ENCODE measurements around the gene PCF11.

PCF11 gene

GRCh38 chr11:83156144-83156995 is 561 bp upstream of the PCF11 start:
- DNase-seq, result peak; percentile 92

GRCh38 chr11:83157594-83158356 is 844 bp downstream of the PCF11 start:
- peak; percentile 51 for DNase-seq

GRCh38 chr11:83158357-83158786 is 1.4 kb downstream of the PCF11 start:
- no peak for DNase-seq

GRCh38 chr11:83158965-83159901 is 2.3 kb downstream of the PCF11 start:
- no peak for DNase-seq

- no peak for DNase-seq
Observed at GRCh38 chr11:83159902-83160865, 3.3 kb downstream of the PCF11 start.

DNA sequence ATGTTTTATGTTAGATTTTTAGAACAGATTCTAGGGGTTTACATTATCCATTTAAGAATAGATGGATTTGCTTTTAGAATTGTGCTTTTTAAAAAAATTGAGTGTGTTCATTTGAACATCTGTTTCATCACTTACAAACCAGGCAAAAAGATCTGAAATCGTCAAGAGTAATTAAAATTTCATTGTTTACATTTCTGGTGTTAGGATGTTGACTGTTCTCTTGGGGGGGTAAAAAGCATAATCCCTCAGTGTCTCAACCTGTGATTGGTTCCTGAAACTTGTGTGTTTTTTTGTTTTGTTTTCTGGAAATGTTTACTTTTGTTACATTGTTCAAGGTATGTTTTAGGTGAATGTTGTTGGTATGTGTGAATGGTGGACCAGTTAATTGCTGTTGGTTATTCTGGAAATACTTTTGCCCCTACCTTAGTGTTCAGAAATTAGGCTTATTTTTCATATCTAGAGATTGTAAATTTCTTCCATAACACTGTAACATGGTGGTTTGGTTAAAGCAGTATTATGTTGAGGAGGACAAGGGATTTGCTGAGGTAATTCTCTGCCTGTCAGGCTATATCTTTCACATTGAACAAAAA is 4.8 kb downstream of the PCF11 start:
- no peak for DNase-seq

DNA sequence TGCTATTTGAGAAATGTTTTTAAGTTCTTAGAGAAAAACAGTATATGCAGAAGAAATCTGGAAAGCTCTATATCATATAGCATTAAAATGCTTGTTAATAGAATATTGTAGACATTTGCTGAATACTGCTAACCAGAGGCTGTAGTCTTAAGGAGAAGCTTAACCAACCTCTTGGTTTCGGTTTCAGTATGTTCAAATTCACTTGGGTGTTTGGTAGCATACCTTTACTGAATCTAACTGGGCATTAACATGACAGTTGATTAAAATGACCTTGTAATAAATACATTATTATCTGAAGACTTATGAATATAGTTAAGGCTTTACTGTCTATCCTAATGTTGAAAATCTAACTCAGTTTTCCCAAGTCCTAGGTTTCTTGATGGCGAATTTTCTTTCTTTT is 5.4 kb downstream of the PCF11 start:
- DNase-seq, result no peak

- DNase-seq, result no peak
Observed at GRCh38 chr11:83166193-83166866, 9.4 kb downstream of the PCF11 start.

DNA sequence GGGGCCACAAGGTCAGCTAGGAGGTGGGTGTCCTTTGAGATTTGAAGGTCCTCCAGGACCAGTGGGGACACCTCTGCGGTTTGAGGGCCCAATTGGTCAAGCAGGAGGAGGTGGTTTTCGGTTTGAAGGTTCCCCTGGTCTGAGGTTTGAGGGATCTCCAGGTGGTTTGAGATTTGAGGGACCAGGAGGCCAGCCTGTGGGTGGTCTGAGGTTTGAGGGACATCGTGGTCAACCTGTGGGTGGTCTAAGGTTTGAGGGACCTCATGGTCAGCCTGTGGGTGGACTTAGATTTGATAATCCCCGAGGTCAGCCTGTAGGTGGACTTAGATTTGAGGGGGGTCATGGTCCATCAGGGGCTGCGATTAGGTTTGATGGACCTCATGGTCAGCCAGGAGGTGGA is 11.8 kb downstream of the PCF11 start:
- no peak for DNase-seq

- no peak for DNase-seq
Observed at GRCh38 chr11:83170865-83171264, 13.9 kb downstream of the PCF11 start.

DNA sequence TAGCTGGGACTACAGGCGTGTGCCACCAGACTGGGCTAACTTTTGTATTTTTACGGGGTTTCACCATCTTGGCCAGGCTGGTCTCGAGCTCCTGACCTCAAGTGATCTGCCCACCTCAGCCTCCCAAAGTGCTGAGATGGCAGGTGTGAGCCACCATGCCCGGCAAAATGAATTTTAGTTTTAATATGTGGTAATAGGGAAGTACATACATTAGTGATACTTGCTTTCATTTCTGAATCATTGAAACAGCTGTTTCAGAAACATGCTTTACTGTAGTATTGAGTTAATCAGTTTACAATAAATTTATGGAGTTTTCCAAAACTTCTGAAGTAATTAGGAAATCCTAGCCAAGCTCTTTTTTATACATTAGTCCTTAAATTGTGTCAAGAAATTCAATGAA is 15.6 kb downstream of the PCF11 start:
- DNase-seq, result no peak

DNA sequence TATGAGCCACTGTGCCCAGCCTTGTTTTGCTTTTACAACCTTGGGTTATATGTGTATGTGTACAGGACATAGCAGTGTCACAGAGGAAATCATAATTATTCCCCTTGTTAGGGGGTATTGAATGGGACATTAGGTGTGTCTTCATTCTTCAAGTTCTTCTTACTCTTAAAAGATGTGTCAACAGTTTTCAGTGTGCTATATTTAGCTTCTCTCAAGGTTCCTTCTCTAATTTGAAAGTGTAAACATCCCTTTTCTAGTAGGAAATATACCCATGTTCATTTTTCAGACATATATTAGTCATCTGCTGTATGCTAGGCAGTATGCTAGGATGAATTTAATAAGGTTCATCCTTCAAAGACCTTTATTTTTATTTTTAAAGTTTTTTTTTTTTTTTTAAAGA is 17.1 kb downstream of the PCF11 start:
- DNase-seq, result no peak

DNA sequence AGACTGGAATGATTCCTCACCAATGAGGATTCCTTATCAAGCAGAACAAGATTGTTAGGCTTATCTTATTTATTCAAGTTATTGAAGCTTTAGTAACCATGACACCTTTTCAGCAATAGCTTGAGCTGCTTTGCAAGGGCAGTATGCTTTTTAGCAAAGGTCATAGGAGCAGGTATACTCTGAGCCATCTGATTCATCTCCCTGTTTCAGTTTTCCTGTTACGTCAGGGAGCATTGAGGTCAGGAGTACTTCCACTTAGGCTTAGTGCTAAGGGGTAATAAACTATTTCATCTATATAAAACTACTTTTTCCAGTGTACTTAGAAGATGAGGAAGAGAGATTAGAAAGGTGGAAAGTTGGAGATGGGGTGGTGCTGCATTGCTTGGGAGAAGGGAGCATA is 18.9 kb downstream of the PCF11 start:
- no peak for DNase-seq

DNA sequence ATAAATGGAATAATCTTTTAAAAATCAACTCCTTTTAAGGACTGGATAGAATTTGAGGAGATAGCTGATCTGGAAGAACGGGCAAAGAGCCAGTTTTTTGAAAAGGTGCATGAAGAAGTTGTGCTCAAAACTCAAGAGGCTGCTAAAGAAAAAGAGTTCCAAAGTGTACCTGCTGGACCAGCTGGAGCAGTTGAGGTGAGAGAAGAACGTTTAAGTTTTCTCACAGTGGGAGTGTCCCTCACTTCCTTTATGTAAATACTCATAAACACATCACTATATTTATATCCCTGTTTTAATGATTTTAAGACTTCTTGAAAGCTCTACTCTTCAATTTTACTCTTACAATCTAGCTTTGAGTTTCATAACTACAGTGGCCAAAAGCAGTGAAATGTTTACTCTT is 24.9 kb downstream of the PCF11 start:
- DNase-seq, result no peak

DNA sequence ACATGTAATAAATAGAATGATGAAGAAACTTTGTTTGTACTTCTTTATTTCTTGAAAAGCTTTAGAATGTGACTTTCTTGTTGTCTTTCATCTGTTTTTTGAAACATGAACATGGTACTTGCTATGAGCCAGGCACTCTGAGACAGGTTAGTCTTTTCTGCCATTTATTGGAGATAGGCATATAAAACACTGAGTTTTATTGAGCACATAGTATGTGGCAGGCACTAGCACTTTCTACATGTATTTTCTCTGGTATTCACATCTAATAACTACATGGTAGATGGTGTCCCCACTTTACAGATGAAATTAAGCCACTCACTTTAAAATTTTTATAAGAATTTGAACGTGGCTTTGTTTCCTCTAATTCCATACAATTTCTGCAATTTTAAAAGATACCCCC is 28.8 kb downstream of the PCF11 start:
- no peak for DNase-seq

DNA sequence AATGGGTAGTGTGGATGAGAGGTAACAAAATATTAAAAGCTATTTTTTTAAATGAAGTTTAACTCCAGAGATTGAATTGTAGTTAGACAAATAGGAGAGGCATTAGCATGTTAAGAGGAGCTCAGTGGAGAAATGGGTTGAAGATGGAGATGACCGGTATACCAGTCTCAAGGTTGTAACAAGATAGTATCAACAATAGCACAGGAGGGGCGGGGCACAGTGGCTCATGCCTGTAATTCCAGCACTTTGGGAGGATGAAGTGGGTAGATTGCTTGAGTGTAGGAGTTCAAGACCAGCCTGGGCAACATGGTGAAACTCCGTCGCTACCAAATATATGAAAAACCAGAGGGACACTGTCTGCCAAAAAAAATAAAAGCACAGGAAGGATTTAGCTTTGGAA is 30.5 kb downstream of the PCF11 start:
- no peak for DNase-seq

GRCh38 chr11:83191491-83191890 is 34.6 kb downstream of the PCF11 start:
- no peak for DNase-seq

- DNase-seq, result no peak
Observed at GRCh38 chr11:83191986-83192385, 35.1 kb downstream of the PCF11 start.

DNA sequence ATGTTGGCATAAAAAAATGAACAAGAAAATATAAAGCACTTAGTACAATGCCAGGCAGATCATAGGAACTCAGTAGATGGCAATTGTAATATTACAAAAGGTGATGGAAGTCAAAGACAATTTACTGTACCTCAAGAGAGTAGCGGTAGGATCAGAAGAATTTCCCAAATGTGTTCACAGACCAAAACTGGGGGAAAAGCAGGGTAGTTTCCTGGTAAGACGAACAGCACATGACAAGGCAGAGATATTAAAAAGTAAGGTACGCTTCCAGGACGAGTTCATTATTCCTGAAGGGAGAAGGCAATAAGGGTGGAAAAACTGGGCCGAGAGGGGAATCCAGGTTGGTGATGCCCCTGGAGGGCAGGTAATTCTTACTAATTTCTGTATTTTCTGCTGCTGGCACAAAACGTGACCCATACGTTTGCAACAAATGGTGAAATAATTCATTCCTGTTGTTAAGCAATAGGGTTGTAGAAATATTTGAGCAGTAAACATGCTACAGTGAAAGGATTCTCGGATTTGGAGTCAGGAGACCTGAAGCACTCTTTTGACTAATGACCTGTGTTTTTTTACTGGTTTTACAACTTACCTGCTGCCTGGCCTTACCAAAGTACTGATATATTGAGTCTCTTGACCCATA is 35.8 kb downstream of the PCF11 start:
- DNase-seq, result no peak

All from activated CD4-positive, CD25-positive, alpha-beta regulatory T cell treated with anti-CD3 and anti-CD28 coated beads, Interleukin-2, amount 50 U/mL, for 72 hours (primary cell).